ENCODE results near the gene LGALS9.
"Not testable (repeated sequence)": the region's sequence is repeated elsewhere in the genome, so short reads cannot be mapped to it uniquely, and the experiment has no call there.

LGALS9 gene

GRCh38 chr17:27659683-27660082, 28.7 kb downstream of the LGALS9 start:
- no peak for DNase-seq (ENCODE audit: low read depth, low spot score)
- no peak for TF ChIP-seq CTCF (IDR thresholded peaks at IDR 0.05; ENCODE audit: low read depth, low read length)
- in situ Hi-C loops (cut with HindIII; ENCODE audit: low sequenced_read_pairs) = no loop called here
- no peak overlapping the region for H3K4me3 ChIP-seq (ENCODE audit: low read depth, low read length)

DNA sequence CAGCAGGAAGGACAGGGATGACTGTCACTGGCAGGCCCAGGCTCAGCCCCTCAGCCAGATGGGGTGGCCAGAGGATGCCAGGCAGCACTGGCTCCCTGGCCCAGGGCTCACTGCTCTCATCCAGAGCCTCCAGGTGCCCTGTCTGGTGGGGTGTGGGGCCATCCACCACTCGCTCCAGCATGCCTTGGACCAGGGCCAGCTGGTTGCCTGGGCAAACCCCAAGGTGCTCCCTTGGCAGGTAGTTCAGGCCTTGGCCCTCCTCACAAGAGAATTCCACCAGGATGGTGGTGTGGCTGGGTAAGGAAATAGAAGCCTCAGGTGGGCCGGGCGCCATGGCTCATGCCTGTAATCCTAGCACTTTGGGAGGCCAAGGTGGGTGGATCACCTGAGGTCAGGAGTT, 29.4 kb downstream of the LGALS9 start:
- DNase-seq (ENCODE audit: low read depth, low spot score) = no peak
- no peak overlapping the region for H3K4me3 ChIP-seq (ENCODE audit: low read depth, low read length)
- in situ Hi-C loops (cut with HindIII; ENCODE audit: low sequenced_read_pairs) = no loop called here
- TF ChIP-seq CTCF (IDR thresholded peaks at IDR 0.05; ENCODE audit: low read depth, low read length) = no peak

GRCh38 chr17:27663936-27664605, 33.1 kb downstream of the LGALS9 start:
- no peak overlapping the region for H3K4me3 ChIP-seq (ENCODE audit: low read depth, low read length)
- no peak for TF ChIP-seq CTCF (IDR thresholded peaks at IDR 0.05; ENCODE audit: low read depth, low read length)
- in situ Hi-C loops (cut with HindIII; ENCODE audit: low sequenced_read_pairs) = no loop called here
- DNase-seq (ENCODE audit: low read depth, low spot score) = no peak

DNA sequence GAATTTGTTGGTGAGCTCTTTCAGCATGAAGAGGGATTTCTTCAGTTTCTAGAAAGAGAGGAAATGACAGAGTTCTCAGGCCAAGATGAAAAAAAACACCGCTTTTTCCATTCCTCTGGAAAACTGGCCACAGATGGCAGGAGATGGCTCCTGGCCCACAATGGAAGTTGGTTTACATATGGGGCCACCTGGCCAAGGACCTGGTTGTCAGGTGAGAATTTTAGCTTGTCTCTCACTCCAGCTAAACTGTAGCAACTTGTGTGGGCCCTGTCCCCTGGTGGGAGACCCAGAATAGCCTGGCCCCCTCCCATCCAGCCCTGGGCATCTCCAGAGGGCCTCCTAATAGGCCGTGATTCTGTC, 33.6 kb downstream of the LGALS9 start:
- DNase-seq (ENCODE audit: low read depth, low spot score) = no peak
- no peak overlapping the region for H3K4me3 ChIP-seq (ENCODE audit: low read depth, low read length)
- TF ChIP-seq CTCF (IDR thresholded peaks at IDR 0.05; ENCODE audit: low read depth, low read length) = no peak
- in situ Hi-C loops (cut with HindIII; ENCODE audit: low sequenced_read_pairs) = no loop called here

- in situ Hi-C loops (cut with HindIII; ENCODE audit: low sequenced_read_pairs) = no loop called here
Observed at GRCh38 chr17:27665549-27665948, 34.6 kb downstream of the LGALS9 start.

DNA sequence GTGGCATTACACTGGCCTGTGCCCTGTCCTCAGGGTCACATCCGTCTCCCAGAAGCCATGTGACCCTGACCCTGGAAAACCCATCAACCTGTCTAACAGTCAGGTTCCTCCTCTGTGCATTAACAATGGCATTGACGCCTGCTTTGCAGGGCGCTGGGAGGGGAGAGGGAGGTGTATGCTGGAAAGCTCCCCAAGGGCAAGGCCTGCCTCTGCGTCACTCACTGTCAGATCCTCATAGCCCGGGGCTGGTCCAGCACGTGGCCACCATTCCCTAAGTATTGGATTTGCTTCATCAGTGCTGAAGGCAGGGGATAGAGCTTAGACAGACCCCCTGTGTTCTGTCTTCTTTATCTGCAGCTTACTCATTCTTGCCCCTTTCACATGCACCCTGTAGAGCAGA, 35.3 kb downstream of the LGALS9 start:
- in situ Hi-C loops (cut with HindIII; ENCODE audit: low sequenced_read_pairs); H3K4me3 ChIP-seq (ENCODE audit: low read depth, low read length); DNase-seq (ENCODE audit: low read depth, low spot score): not testable (repeated sequence)

More at GRCh38 chr17:27665549-27665948, 34.6 kb downstream of the LGALS9 start:
- H3K4me3 ChIP-seq (ENCODE audit: low read depth, low read length) = no peak overlapping the region
- DNase-seq (ENCODE audit: low read depth, low spot score) = no peak
- TF ChIP-seq CTCF (IDR thresholded peaks at IDR 0.05; ENCODE audit: low read depth, low read length) = no peak

GRCh38 chr17:27666831-27667560, 36.0 kb downstream of the LGALS9 start:
- H3K4me3 ChIP-seq (ENCODE audit: low read depth, low read length) = no peak overlapping the region
- no peak for DNase-seq (ENCODE audit: low read depth, low spot score)
- TF ChIP-seq CTCF (IDR thresholded peaks at IDR 0.05; ENCODE audit: low read depth, low read length) = no peak
- in situ Hi-C loops (cut with HindIII; ENCODE audit: low sequenced_read_pairs) = no loop called here
